ENCODE measurements around the gene TSEN34. TPM values are rescaled to one million over a fixed set of nuclear protein-coding genes. Genes with fewer than 3 reads are reported as not detected.
"Not testable (repeated sequence)": the region's sequence is repeated elsewhere in the genome, so short reads cannot be mapped to it uniquely, and the experiment has no call there.

TSEN34 gene
- total RNA-seq, 1 donor from 2014 or later, result 34.2 TPM

DNA sequence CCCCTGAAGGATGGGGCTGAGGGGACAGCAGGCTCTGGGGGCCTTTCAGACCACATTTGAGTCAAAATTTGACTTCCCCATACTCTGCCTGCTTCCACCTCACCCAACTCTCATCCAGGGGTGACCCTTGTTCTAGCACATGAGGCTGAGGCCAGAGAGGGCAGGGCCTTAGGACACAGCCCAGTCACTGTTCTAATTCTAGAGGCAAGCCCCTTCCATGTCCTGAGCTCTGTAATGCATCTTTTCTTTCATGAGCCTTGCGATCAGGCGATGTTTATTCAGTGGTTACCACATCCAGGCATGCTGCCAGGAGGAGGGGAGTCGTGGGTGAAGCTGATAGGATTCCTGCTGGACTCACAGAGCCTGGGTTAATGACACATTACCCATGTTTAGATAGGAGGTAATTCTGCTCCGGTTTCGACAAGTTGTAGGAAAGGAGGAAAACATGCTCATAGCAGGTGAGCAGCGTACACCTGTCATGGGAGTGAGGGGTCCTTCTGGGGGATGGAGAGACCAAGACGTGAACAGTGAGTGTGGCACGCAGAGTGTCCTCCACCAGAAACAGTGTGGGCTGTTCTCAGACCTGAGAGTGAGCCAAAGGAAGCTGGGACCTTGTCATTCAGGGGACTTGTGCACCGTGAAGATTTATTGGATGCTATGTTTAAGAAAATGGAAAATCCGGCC is 18.8 kb downstream of the TSEN34 start:
- peak; percentile 59 for DNase-seq

- no peak for DNase-seq
These were observed 20.1 kb downstream of the TSEN34 start for GRCh38 chr19:54211235-54211634.

GRCh38 chr19:54214217-54214616 is 23.1 kb downstream of the TSEN34 start:
- not testable (repeated sequence) for DNase-seq

DNA sequence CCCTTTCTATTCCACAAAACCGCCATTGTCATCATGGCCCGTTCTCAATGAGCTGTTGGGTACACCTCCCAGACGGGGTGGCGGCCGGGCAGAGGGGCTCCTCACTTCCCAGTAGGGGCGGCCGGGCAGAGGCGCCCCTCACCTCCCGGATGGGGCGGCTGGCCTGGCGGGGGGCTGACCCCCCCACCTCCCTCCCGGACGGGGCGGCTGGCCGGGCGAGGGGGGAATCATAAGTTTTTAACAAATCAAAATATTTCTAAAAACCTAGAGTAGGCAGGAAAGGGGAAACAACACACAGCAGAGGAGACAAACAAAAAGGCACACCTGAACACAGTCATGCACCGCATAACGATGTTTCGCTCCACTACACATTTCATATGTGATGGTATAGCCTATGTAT is 23.6 kb downstream of the TSEN34 start:
- not testable (repeated sequence) for DNase-seq

DNA sequence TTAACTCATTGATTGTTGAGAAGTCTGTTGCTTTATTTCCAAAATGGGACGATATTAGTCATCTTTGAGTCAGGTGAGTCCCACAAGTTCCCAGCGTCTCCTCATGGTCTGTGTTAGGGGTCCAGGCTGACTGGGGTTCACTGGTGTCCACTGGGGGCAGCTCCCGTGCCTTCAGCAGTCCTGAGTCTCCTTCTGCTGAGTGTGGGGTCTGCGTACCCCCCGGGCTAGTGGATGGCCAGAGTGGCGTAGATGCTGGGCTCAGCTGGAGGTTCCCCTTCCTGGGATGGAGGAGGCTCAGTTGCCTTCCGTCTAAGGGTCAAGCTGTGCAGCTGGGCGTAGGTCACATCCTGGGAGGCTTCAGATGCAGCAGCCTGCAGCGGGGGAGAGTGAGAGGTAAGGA is 25.8 kb downstream of the TSEN34 start:
- no peak for DNase-seq

GRCh38 chr19:54217517-54218247 is 26.6 kb downstream of the TSEN34 start:
- not testable (repeated sequence) for DNase-seq

GRCh38 chr19:54218259-54218658 is 27.2 kb downstream of the TSEN34 start:
- DNase-seq, result no peak

- no peak for DNase-seq
These were observed 28.0 kb downstream of the TSEN34 start for GRCh38 chr19:54218960-54219661.

DNA sequence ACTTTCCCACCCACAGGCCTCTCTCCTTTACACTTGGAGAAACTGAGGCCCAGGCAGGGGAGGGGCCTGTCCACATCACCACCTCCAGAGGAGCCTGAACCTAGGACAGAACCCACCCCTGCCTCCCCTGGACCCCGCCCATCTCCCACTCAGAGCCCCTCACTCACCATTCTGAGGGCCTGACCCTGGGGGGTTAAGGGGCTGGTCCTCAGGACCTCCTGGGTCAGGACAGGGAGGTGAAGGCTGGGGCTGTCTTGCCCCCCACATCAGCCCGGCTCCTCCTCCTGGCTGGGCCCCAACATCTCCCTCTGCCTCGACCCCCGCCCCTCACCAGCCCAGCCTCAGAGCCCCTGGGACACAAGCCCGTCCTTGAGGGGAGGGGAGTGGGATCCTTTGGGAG is 28.6 kb downstream of the TSEN34 start:
- DNase-seq, result not testable (repeated sequence)

DNA sequence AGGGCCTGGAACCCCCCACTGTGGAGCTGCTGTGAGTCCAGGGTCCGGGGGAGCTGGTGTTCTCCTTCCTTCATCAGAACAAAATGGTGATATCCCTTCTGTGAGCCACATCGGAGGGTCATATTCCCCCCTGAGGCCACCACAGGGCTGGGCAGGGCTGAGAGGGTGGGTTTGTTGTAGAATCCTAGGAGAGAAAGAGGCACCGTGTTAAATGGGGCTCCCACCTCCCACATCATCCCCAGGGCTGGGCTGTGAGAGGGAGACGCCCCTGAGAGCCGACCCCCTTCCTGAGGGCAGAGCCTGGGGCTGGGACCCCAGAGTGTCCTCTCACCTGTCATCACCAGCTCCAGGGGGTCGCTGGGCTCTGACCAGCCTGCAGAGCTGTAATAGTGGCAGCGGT is 30.8 kb downstream of the TSEN34 start:
- not testable (repeated sequence) for DNase-seq

DNA sequence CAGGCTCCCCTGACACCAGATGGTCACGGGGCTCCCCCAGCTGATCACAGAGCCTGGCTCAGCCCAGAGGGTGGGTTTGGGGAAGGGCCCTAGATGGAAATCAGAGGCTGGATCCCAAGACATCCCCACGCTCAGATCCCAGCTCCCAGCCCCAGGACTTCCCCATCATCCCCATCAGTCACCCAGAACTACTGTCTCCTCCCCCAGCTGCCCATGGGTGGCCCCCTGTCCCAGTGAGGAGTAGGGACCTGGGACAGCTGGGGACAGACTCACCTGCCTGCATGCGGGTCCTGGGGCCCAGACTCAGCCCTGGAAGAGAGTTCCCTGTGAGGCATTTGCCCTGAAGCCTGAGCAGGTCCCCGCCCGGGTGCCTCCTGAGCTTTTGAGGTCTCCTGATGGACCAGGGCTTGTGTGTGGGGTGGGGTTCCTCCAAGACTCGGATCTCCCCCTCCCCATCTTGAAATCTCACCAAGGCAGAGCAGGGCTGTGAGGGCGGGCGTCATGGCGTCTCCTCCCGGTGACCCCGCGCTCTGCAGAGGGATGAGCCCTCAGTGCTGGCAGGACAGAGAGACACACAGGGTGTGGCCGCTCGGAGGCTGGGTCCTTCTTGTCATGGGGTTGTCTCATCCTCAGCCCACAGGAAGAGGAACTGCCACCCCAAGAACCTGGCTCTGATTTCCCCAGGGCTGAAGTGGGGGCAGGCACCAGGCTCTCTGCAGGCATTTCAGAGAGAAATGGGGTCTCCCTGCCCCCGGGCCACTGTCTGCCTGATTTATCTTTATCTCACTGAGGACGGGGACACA is 31.6 kb downstream of the TSEN34 start, which contains the start of gene LILRB3:
TSS of gene LILRB3 (minus strand) at position 534 of the 803 bp plus-strand sequence. CDS start at position 503, 31 bp downstream.
- not testable (repeated sequence) for DNase-seq

DNA sequence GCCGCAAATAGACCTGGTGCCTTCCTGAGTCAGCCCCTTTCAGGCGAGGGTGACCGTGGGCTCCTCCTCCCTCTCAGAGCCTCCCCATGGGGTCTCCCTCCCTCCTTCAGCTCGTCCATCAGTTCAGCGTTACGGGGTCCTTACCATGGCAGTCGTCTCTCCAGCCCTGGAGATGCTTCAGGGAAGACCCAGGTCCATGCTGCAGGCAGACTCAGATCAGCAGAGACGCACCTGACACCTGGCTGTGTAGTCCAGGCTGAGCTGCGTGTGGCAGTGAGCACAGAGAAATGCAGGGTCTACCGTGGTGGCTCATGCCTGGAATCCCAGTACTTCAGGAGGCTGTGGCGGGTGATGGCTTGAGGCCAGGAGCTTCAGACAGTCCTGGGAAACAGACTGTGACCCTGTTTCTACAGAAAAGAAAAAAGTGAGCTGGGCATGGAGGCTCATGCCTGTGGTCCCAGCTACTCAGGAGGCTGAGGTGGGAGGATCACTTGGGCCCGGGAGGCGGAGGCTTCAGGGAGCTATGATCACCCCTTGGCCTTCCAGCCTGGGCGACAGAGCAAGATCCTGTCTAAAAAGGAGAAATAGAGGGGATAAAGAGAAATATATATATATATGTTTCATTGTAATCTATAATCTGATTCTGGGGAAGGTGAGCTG is 32.3 kb downstream of the TSEN34 start:
- not testable (repeated sequence) for DNase-seq

DNA sequence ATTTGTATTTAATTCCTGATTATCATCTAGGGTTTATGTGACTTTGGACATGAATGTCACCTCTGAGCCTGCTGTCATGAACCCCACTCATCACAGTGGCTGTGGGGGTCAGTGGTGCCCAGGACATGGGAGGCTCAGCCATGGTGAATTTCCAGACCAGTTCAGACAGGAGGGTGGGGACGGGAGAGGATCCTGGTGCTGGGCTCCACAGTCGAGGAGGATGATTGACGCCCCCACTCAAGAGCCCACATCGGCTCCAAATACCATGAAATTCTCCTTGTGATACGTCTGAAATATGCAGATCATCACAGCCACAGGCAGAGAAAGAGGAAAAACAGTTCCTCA is 32.8 kb downstream of the TSEN34 start:
- not testable (repeated sequence) for DNase-seq

DNA sequence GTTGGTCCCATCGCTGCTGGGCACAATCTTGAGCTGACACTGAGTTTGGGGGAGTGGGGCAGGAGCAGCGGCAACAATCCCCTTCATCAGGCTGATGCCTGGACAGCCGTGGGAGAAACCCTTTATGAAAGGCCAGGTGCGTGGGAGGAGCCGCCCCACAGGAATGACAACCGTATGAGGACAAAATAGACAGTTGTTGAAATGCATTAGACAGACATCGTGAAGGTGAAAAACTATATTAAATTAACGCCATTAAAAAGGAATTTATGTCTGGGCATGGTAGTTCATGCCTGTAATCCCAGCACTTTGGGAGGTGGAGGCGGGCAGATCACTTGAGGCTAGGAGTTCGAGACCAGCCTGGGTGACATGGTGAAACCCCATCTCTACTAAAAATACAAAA is 33.5 kb downstream of the TSEN34 start:
- DNase-seq, result not testable (repeated sequence)

DNA sequence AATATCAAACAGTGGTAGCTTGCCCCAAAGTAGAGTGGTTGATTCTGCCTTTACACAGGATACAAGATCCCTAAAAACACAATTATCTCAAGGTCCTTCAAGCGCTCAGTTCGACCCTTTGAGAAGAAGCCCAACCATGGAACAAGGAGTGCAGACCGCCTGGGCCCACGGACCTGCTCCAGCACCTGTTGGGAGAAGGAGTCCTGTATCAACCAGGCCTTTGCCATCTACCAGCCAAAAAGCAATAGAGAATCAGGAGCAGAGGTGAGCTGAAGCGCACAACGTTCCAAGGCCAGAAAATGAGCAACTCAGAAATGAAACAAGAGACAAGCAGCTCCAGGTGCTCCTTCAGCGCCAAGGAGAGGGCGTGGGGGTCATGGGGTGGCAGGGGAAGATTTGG is 38.0 kb downstream of the TSEN34 start:
- DNase-seq, result no peak

DNA sequence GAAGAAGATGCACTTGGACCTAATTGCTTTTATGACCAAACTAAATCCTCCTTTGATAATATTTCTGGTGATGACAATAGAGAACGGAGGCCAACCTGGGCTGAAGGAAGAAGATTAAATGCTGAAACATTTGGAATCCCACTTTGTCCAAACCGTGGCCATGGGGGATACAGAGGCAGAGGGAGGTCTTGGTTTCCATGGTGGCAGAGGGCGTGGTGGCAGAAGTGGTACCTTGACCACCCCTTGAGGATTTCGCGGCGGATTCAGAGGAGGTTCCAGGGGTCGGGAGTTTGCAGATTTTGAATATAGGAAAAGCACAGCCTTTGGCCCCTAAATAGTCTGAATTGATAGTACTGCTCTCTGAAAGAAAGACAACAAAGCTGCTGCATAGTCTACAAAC is 38.9 kb downstream of the TSEN34 start:
- no peak for DNase-seq

DNA sequence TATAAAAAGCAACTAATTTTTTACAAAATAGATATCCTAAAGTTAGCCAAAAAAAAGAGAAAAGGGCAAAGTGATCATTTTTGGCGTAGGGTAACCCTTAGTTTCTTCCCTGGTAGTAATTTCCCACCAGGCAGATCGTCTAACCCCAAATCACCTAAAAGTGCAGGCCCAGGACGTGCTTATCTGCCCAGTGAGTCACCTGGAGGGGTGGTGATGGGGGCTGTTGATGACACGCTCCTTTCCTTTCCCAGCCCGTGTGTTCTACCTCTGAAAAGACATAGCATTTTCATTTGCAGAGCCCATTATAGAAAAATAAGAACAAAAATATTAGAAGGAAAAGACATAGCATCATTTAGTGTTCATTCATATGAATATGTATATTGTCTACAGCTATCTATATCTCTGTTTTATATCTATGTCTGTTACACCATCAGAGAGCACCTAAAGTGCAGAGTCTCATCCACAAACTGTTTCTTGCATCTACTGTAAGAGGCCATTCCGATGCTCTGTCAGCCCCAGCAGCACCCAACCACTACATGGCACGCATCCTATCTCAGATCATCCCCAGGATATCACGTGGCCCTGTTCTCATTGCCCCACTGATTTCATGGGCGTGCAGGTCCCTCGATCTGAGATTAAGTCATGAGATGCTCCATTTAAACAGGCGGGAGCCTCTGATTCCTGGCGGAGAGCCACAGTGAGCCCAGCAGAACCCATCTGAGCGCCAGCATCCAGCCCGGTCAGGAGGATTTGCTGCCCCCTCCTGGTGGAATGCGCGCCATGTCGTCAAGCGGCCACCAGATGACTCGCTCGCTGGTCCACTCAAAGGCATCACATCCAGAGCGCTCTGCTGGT is 40.2 kb downstream of the TSEN34 start:
- peak; percentile 46 for DNase-seq

DNA sequence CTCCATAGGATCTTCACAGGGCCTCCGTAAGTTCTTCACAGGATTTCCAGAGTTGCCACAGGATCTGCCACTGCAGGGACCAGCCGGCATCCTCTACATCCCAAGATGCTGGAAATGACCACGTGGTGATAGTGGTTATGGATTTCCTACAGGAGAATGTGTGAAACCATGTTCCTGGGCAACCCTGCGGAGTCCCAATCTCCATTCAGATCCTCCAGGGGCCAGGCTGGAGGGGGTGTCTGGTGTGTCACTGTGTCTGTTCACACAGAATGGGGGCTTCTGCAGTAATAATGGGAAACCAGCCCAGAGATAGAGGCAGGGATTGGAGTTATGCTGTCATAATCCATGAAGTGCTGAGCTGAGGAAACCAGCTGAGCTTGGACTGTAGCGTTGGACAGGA is 42.8 kb downstream of the TSEN34 start:
- DNase-seq, result no peak

- DNase-seq, result not testable (repeated sequence)
These were observed 48.6 kb downstream of the TSEN34 start for GRCh38 chr19:54239491-54240371.
